Keratinocyte (primary cell): ENCODE measurements around the gene COL4A6. TPM values are rescaled to one million over a fixed set of nuclear protein-coding genes. Genes with fewer than 3 reads are reported as not detected.

ENCODE experiments used
- DNase-seq: peaks from one replicate; pipeline ENCODE4 v3.0.0-alpha.2; 2011; ENCODE audit warnings: low read depth, missing footprints, low spot score
- FAIRE-seq: peaks from 2 replicates; lab custom pipeline; 2011; peaks lifted over from hg19 to GRCh38; lab: Jason Lieb, UNC
- H2AFZ ChIP-seq: 2 replicates; pipeline ENCODE4 v1.6.0; 2012; ENCODE audit warnings: low read length, control low read depth, inconsistent platforms; ENCODE audit not compliant: control insufficient read depth
- H3K27ac ChIP-seq: 2 replicates; pipeline ENCODE4 v1.5.1; 2011; ENCODE audit warnings: low read length; ENCODE audit not compliant: control insufficient read depth, insufficient read depth
- H3K27me3 ChIP-seq: 3 replicates; pipeline ENCODE4 v1.6.0; 2011; ENCODE audit warnings: low read length; ENCODE audit not compliant: control insufficient read depth, insufficient read depth; ENCODE audit errors: extremely low read depth
- H3K36me3 ChIP-seq, 2 experiments: 2 replicates in 1 of 2; 3 replicates in 1 of 2; pipeline ENCODE4 v1.5.1; 2011; ENCODE audit warnings: low read length in 2 of 2, mild to moderate bottlenecking in 1 of 2; ENCODE audit not compliant: control insufficient read depth in 2 of 2, insufficient read depth in 2 of 2; ENCODE audit errors: extremely low read depth in 1 of 2
- H3K4me1 ChIP-seq: 3 replicates; pipeline ENCODE4 v1.5.1; 2011; ENCODE audit warnings: low read length; ENCODE audit not compliant: control insufficient read depth, insufficient read depth; ENCODE audit errors: extremely low read depth
- H3K4me2 ChIP-seq: 3 replicates; pipeline ENCODE4 v1.6.0; 2011; ENCODE audit warnings: low read depth, low read length; ENCODE audit not compliant: control insufficient read depth, insufficient read depth; ENCODE audit errors: extremely low read depth
- H3K4me3 ChIP-seq, 3 experiments: fragments of 200-600 bp in 1 of 3; sonication (generic) in 1 of 3; 2 replicates in 2 of 3; 3 replicates in 1 of 3; pipeline ENCODE4 v1.5.1; 2011 to 2016; ENCODE audit warnings: low read length in 3 of 3, mild to moderate bottlenecking in 3 of 3, control low read depth in 2 of 3, inconsistent platforms in 1 of 3, low read depth in 1 of 3, mixed read lengths in 1 of 3, mixed run types in 1 of 3, moderate library complexity in 1 of 3; ENCODE audit not compliant: control insufficient read depth in 2 of 3, insufficient read depth in 2 of 3; ENCODE audit errors: extremely low read depth in 1 of 3
- H3K79me2 ChIP-seq: 2 replicates; pipeline ENCODE4 v1.6.0; 2012; ENCODE audit warnings: low read length; ENCODE audit not compliant: control insufficient read depth, insufficient read depth
- H3K9ac ChIP-seq: 3 replicates; pipeline ENCODE4 v1.6.0; 2011; ENCODE audit warnings: low read length; ENCODE audit not compliant: control insufficient read depth, insufficient read depth; ENCODE audit errors: extremely low read depth
- H3K9me1 ChIP-seq: 3 replicates; pipeline ENCODE4 v1.6.0; 2011; ENCODE audit warnings: low read length; ENCODE audit not compliant: control insufficient read depth, insufficient read depth; ENCODE audit errors: extremely low read depth
- H3K9me3 ChIP-seq: 2 replicates; pipeline ENCODE4 v1.5.1; 2012; ENCODE audit warnings: low read depth, low read length; ENCODE audit not compliant: control insufficient read depth
- H4K20me1 ChIP-seq: 3 replicates; pipeline ENCODE4 v1.6.0; 2011; ENCODE audit warnings: low read length; ENCODE audit not compliant: control insufficient read depth, insufficient read depth; ENCODE audit errors: extremely low read depth
- EZH2 ChIP-seq: IDR thresholded peaks from one replicate; pipeline ENCODE4 v1.6.1; 2012; ENCODE audit warnings: inconsistent platforms, mild to moderate bottlenecking, low read length, moderate library complexity
- dilution Hi-C: fragments of 300-500 bp; cut with MboI; formaldehyde crosslinking; loops from one replicate; pipeline ENCODE4 v1.7.0; 2020; ENCODE audit warnings: low sequenced_read_pairs; ENCODE audit not compliant: extremely low pct_ligation_motif_present
- polyA plus RNA-seq, 5 experiments: library from polyadenylated mRNA; depleted of rRNA in 3 of 5; stranded (reverse) in 3 of 5; stranded (forward) in 1 of 5; unstranded in 1 of 5; fragments of >200 nt; gene quantifications; 1 replicate in 1 of 5; 2 replicates in 3 of 5; 3 replicates in 1 of 5; pipeline versions ENCODE4 v1.2.1 to v1.2.3, GENCODE V29; 2011 to 2012; ENCODE audit warnings: missing spikeins in 2 of 5, low read depth in 1 of 5, low replicate concordance in 1 of 5
- TF ChIP-seq, protein P1 (sequence below), 3 experiments: IDR thresholded peaks in 1 of 3; conservative IDR thresholded peaks in 1 of 3; optimal IDR thresholded peaks in 1 of 3; 2 replicates in 2 of 3; 3 replicates in 1 of 3; pipeline versions ENCODE3 to v1.5.1; 2011; ENCODE audit warnings: low read length in 3 of 3, mild to moderate bottlenecking in 3 of 3, moderate library complexity in 2 of 3, control low read depth in 1 of 3, inconsistent platforms in 1 of 3; ENCODE audit not compliant: insufficient read depth in 2 of 3; ENCODE audit errors: extremely low read depth in 1 of 3

COL4A6 gene
- polyA plus RNA-seq, 1 donor (not counting 4 experiments of a cell fraction or from before 2014, with no cell fraction given): 18.8 TPM

DNA sequence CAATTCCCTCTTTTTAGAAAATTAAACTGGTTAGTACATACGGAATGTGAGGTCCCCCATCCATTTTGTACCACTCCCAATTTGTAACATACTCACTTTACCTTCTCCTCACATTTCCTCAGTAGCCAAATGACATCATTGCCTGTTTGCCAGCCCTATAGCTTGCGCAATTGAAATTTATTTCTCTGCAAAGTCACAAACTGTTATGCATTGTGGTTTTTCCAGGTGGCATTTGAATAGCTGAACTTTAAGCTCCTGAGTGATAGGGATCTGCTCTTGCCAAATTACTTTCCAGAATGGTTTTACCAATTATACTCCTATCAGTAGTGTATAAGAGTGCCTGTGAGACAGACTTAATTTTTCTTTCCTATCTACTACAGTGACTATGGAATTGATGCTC is 9.1 kb upstream of the COL4A6 start:
- Histone ChIP-seq H4K20me1 (no peaks in the 10 kb centered on the region), H3K9me1 (no peaks in the 10 kb centered on the region), H3K27me3 (no peaks in the 10 kb centered on the region), H2AFZ (no peak overlapping the region), H3K79me2 (peaks cover 60% of the 10 kb centered on the region), H3K4me1 (peaks cover 7% of the 10 kb centered on the region), H3K27ac (no peak overlapping the region), H3K4me3 (no peak overlapping the region), H3K36me3 (no peaks in the 10 kb centered on the region), H3K9me3 (no peaks in the 10 kb centered on the region), H3K4me2 (no peak overlapping the region), H3K9ac (no peak overlapping the region)
- DNase-seq (no peak), FAIRE-seq (peak; percentile 32)
- dilution Hi-C loops: loop anchor here (5.0 kb wide), 1 partner anchor 35 kb away; no protein-coding TSS in a partner anchor
- TF ChIP-seq, protein P1, sequence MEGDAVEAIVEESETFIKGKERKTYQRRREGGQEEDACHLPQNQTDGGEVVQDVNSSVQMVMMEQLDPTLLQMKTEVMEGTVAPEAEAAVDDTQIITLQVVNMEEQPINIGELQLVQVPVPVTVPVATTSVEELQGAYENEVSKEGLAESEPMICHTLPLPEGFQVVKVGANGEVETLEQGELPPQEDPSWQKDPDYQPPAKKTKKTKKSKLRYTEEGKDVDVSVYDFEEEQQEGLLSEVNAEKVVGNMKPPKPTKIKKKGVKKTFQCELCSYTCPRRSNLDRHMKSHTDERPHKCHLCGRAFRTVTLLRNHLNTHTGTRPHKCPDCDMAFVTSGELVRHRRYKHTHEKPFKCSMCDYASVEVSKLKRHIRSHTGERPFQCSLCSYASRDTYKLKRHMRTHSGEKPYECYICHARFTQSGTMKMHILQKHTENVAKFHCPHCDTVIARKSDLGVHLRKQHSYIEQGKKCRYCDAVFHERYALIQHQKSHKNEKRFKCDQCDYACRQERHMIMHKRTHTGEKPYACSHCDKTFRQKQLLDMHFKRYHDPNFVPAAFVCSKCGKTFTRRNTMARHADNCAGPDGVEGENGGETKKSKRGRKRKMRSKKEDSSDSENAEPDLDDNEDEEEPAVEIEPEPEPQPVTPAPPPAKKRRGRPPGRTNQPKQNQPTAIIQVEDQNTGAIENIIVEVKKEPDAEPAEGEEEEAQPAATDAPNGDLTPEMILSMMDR (optimal IDR thresholded peaks at IDR 0.05 in 1 of 3, IDR thresholded peaks at IDR 0.05 in 1 of 3, conservative IDR thresholded peaks at IDR 0.05 in 1 of 3; ENCODE audit: extremely low read depth in 1 of 3, insufficient read depth in 2 of 3, low read length in 3 of 3): no peak
- no peak for TF ChIP-seq EZH2

DNA sequence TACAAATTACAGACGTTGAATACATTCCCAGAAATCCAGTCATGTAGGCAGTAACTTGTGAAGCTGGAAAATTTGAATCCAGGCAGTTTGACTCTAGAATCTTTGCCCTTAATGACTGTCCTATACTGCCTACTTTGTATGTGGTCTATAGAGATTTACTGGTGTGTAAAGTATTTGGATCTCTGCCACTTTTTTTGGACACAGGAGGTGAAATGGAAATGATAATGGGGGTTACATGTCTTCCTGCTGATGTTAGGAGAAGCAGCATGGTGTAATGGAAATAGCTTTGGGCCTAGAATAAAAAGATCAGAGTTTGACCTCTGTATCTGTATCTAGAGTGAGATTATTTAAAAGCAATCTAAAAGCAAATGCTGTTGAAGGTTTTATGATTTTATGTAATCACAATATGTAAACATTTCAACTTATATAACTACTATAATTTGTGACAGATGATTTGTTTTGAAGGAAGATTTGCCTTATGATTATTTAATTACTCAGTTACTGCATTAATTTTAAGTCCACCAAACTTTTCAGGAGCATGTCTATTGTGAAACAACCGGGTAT is 4.8 kb upstream of the COL4A6 start:
- peaks cover 7% of the 10 kb centered on the region for H3K4me1 ChIP-seq
- no peak overlapping the region for H3K27ac ChIP-seq
- H2AFZ ChIP-seq: no peak overlapping the region
- no peaks in the 10 kb centered on the region for H3K9me1 ChIP-seq
- FAIRE-seq: peak; percentile 29
- no peak overlapping the region for H3K9ac ChIP-seq
- H3K4me3 ChIP-seq: peak overlapping the region; percentile 55 to 80 (median 64)
- no peaks in the 10 kb centered on the region for H4K20me1 ChIP-seq
- dilution Hi-C loops: no loop called here
- no peak for DNase-seq
- peaks cover 3% of the 10 kb centered on the region for H3K27me3 ChIP-seq
- H3K9me3 ChIP-seq: no peaks in the 10 kb centered on the region
- peaks cover 64% of the 10 kb centered on the region for H3K79me2 ChIP-seq
- peak overlapping the region; percentile 49 for H3K4me2 ChIP-seq
- H3K36me3 ChIP-seq: no peaks in the 10 kb centered on the region
- TF ChIP-seq, protein P1 (optimal IDR thresholded peaks at IDR 0.05 in 1 of 3, IDR thresholded peaks at IDR 0.05 in 1 of 3, conservative IDR thresholded peaks at IDR 0.05 in 1 of 3; ENCODE audit: extremely low read depth in 1 of 3, insufficient read depth in 2 of 3, low read length in 3 of 3): no peak
- TF ChIP-seq EZH2: no peak
